Head of caudate nucleus (tissue), 42 donors: ENCODE measurements around the gene EMID1.
"Not testable (repeated sequence)": the region's sequence is repeated elsewhere in the genome, so short reads cannot be mapped to it uniquely, and the experiment has no call there.

Experiments used
- DNase-seq, 42 donors: peaks; one replicate each; pipeline versions ENCODE4 v3.0.0 to v3.0.0-alpha.2; 2020 to 2021; ENCODE audit warnings: mixed read lengths in 7 of 42
- intact Hi-C: fragments of 100-400 bp; cut with DNase I; formaldehyde crosslinking; loops from one replicate; pipeline ENCODE4 v1.15.0; 2022

EMID1 gene

GRCh38 chr22:29219881-29220670 is 14.4 kb downstream of the EMID1 start:
- DNase-seq, result no peak
- intact Hi-C loops, result no loop called here

- DNase-seq, result peak in 22 of 42 donors; percentile 13 to 59 (median 38)
- intact Hi-C loops, result no loop called here
Measured at GRCh38 chr22:29224121-29224858, 18.6 kb downstream of the EMID1 start.

DNA sequence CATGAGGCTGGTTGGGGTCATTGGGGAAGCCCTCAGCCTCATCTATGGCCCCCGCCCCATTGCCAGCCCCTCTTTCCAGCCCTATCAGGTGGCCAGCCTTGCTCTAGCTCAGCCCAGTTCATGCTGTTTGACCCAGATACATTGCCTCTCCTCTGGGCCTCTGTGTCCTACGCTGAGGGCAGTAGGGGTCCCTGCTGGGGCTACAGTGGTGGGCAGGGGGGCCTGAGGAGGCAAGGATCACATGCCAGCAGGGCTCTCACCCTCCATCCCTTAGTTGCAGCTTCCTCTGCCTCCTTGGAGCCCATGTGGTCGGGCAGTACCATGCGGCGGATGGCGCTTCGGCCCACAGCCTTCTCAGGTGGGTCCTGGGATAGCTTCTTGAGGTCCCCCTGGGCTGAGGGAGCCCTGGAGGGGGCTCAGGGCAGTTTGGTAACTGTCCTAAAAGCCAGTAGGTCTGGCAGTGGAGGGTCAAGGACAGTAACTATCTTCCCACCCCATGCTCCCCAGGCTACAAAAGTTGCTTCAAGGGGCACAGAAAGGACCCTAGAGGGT is 19.2 kb downstream of the EMID1 start:
- intact Hi-C loops, result no loop called here

GRCh38 chr22:29225422-29226090 is 19.9 kb downstream of the EMID1 start:
- peak in 15 of 42 donors; percentile 24 to 58 (median 50) for DNase-seq
- intact Hi-C loops, result no loop called here

More for the DNA sequence above, 19.2 kb downstream of the EMID1 start:
- no peak for DNase-seq

- DNase-seq, result no peak
- intact Hi-C loops, result no loop called here
Measured at GRCh38 chr22:29226351-29226981, 20.8 kb downstream of the EMID1 start.

DNA sequence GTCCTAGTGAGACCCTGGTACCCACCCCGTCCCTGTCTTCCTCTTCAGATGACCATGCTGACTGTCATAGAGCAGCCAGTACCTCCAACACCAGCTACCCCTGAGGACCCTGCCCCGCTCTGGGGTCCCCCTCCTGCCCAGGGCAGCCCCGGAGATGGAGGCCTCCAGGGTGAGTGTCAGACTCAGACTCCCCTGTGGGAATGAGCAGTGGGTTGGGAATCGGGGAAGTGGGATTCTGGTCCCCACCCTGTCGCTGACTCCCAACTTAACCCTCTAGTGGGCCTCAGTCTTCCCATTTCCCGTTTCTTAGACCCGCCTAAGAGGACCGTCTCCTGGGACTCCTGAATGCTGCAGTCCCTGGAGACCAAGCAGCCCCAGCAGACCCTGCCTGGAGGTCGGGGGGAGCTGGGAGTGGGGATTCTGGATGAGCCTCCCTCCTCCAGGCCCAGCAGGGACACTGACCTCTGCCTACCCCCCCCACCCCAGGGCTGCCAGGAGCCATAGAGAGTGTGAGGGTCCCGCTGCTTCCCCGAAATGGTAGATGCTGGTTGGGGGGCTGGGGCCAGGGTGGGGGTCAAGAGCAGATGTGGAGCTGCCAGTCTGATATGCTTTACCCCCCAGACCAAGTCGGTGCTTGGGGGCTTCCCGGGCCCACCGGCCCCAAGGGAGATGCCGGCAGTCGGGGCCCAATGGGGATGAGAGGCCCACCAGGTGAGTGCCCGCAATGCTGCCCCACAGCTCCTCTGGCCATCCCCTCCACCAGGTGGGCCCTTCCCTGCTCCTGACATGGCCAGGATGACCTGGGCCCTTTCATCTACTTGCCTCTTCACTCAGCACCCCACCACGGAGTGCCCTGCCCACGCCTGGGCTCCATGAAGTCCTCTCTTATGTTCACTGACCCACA is 25.5 kb downstream of the EMID1 start:
- intact Hi-C loops, result no loop called here
- no peak for DNase-seq

DNA sequence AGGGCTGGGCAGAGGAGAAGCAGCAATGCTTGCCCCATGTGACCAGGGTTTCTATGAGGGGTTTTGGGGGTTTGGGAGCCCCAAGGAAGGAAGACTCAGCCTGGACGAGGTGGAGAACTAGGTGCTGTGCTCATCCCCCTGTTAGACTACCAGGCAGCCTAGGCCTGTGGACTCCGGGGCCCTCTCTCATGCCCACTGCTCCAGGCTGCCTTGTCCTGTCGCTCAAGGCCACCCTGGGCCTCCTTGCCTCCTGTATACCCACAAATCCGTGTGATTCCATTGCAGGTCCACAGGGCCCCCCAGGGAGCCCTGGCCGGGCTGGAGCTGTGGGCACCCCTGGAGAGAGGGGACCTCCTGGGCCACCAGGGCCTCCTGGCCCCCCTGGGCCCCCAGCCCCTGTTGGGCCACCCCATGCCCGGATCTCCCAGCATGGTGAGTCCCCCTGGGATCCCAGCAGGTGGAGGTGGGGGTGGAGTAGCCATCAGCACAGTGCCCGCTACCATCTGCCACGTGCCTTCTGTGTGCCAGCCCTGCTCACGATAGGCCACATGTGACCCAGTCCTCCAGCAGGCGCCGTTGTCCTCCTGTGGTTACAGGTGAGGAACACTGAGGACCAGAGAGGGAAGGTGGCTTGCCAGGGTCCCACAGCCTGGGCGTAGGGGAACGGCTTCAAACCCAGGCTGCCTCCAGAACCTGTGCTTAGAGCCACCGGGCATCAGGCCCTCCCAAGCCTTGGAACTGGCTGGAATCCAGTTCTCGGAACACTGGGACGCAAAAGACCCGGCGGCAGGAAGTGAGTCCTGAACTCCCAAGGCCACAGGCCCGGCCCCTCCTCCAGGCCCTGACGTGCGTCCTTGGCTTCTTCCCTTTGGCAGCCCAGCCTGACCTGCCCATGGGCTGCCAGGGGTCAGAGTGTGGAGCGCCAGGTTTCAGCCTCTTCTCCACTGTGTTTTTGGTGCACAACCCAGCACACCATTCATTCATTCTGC is 26.6 kb downstream of the EMID1 start:
- intact Hi-C loops, result no loop called here
- DNase-seq, result peak in 12 of 42 donors; percentile 8 to 45 (median 28)

DNA sequence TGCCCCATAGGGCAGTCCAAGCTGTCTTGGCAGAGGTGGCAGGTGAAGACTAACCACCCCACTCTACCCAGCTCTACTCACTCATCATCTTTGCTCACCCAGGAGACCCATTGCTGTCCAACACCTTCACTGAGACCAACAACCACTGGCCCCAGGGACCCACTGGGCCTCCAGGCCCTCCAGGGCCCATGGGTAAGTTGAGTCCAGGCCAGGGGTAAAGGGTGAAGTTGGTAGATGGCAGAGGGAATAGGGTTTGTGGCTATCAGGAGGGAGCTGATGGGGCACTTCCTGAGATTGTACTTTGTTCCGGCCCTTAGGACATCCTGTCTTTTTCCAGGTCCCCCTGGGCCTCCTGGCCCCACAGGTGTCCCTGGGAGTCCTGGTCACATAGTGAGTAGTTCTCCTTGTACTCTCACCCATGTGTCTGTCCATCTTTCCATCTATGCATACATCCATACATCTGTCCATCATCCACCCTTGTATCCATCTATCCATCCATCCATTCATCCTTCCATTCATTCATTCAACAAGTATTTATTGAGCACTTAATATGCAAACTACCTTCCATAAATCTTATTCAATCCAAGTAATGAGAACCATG is 27.7 kb downstream of the EMID1 start:
- intact Hi-C loops, result no loop called here
- DNase-seq, result no peak

DNA sequence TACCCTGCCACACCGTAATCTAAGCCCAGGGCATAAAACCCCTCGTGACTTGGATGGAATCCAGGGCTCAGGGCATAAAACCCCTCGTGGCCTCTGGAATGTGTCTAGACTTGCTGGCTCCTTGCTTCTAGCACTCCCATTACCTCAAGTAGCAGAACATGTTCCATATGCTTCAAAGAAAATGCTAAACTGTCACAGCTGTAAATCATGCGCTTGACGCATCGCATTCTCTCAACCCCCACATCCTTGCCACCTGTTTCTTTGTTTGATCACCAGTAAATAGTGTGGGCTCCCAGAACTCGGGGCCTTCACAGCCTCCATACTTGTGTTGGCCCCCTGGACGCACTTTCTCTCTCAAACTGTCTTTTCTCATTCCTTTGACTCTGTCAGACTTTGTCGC is 34.8 kb downstream of the EMID1 start:
- DNase-seq, intact Hi-C loops: not testable (repeated sequence)

GRCh38 chr22:29243874-29244446 is 38.3 kb downstream of the EMID1 start:
- intact Hi-C loops, result no loop called here

GRCh38 chr22:29244785-29245625 is 39.3 kb downstream of the EMID1 start:
- no peak for DNase-seq
- intact Hi-C loops, result no loop called here

More at GRCh38 chr22:29243874-29244446, 38.3 kb downstream of the EMID1 start:
- no peak for DNase-seq

DNA sequence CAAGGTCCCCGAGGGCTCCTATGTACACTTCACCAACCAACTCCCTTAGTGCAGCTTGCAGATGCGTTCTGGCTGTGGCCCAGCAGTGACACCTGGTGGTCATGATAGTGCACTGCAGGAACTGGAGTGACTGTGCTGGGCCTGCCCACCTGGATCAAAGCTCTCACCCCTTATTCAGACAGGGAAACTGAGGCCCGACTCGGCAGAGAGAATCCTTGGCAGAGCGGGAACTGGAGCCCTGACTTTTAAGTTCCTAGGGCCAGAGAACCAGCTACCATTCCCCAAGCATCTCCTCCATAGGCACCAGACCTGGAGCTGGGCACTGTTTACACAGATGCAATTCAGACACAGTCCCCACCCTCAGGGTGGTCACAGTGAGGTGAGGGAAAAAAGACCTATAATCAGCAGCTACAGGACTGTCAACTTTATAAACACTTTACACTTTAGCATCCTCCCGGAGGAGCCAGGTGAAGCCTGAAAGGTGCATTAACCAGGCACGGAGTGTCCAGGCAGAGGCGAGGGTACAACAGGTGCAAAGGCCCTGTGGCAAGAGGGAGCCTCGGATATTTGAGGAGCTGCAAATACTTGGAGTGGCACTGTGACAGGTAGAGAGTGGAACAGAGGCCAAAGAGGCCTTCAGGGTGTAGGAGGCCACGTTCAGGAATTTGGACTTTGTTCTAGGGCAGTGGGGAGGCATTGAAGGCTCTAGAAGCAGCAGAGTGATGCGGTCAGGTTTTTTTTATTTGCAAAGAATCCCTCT is 40.1 kb downstream of the EMID1 start:
- peak in 41 of 42 donors; percentile 62 to 90 (median 79) for DNase-seq
- intact Hi-C loops, result no loop called here

DNA sequence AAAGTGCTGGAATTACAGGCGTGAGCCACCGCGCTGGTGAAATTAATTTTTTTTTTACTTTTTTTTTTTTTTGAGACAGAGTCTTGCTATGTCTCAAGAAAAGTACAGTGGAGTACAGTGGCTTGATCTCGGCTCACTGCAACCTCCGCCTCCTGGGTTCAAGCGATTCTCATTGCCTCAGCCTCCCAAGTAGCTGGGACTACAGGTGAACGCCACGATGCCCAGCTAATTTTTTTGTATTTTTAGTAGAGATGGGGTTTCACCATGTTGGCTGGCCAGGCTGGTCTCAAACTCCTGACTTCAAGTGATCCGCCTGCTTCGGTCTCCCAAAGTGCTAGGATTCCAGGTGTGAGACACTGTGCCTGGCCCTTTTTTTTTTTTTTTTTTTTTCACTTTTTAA is 42.2 kb downstream of the EMID1 start:
- intact Hi-C loops, DNase-seq: not testable (repeated sequence)

DNA sequence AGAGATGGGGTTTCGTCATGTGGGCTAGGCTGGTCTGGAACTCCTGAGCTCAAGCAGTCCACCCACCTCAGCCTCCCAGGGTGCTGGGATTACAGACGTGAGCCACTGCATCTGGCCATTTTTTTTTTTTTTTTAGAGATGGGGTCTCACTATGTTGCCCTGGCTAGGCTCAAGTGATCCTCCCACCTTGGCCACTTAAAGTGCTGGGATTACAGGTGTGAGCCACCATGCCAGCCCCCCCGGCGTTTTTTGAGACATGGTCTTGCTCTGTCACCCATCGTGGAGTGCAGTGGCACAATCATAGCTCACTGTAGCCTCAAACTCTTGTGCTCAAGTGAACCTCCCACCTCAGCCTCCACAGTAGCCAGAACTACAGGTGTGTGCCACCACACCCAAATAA is 45.6 kb downstream of the EMID1 start:
- intact Hi-C loops, result no loop called here
- DNase-seq, result peak in 1 of 42 donors; percentile 1
